Body of pancreas (tissue), 4 donors: ENCODE results near the gene KRTAP5-3.

Experiments used
- CTCF ChIP-seq, 7 experiments: fragments of 450-650 bp in 4 of 7; fragments of 200-600 bp in 3 of 7; sonication (generic) in 3 of 7; IDR thresholded peaks; one replicate each; pipeline ENCODE4 v1.5.1; 2016 to 2019; ENCODE audit warnings: antibody characterized with exemption in 7 of 7
- POLR2A ChIP-seq, 3 donors: fragments of 450-650 bp; IDR thresholded peaks; one replicate each; pipeline ENCODE4 v1.6.1; 2016; ENCODE audit warnings: antibody characterized with exemption in 3 of 3, mild to moderate bottlenecking in 2 of 3

GRCh38 chr11:1559111-1559951, 48.9 kb downstream of the KRTAP5-3 start:
- TF ChIP-seq CTCF (IDR thresholded peaks at IDR 0.05) (peak in 3 of 7 experiments; percentile 20 to 29 (median 25)), POLR2A (IDR thresholded peaks at IDR 0.05) (peak; percentile 70 to 80 (median 77))
